Endodermal cell (in vitro differentiated cells): Measurements from ENCODE around the gene ZC3H4. TPM values are rescaled to one million over a fixed set of nuclear protein-coding genes. Genes with fewer than 3 reads are reported as not detected.
"Not testable (repeated sequence)": the region's sequence is repeated elsewhere in the genome, so short reads cannot be mapped to it uniquely, and the experiment has no call there.

ENCODE experiments used
- DNase-seq: peaks from one replicate; pipeline ENCODE4 v3.0.0-alpha.2; 2017
- H3K27ac ChIP-seq: 2 replicates; pipeline ENCODE4 v1.5.1; 2013; ENCODE audit warnings: mild to moderate bottlenecking, low read depth, low read length, moderate library complexity
- H3K27me3 ChIP-seq: 2 replicates; pipeline ENCODE4 v1.6.1; 2013; ENCODE audit warnings: mild to moderate bottlenecking, low read length, moderate library complexity; ENCODE audit not compliant: insufficient read depth, control insufficient read depth, poor library complexity, severe bottlenecking
- H3K36me3 ChIP-seq: 2 replicates; pipeline ENCODE4 v1.7.0; 2013; ENCODE audit warnings: mild to moderate bottlenecking, low read length, moderate library complexity; ENCODE audit not compliant: control insufficient read depth, insufficient read depth
- H3K4me1 ChIP-seq: one replicate; pipeline ENCODE4 v1.7.0; 2013; ENCODE audit warnings: low read length; ENCODE audit not compliant: control insufficient read depth, insufficient read depth
- H3K4me3 ChIP-seq: 2 replicates; pipeline ENCODE4 v1.5.1; 2013; ENCODE audit warnings: mild to moderate bottlenecking, low read length, moderate library complexity
- H3K9ac ChIP-seq: 2 replicates; pipeline ENCODE4 v1.6.1; 2013; ENCODE audit warnings: mild to moderate bottlenecking, low read length, moderate library complexity; ENCODE audit not compliant: poor library complexity, severe bottlenecking; ENCODE audit errors: extremely low read depth
- H3K9me3 ChIP-seq: 2 replicates; pipeline ENCODE4 v1.6.1; 2013; ENCODE audit warnings: mild to moderate bottlenecking, low read length, moderate library complexity; ENCODE audit not compliant: control insufficient read depth
- H3K27ac Mint-ChIP-seq: 2 replicates; pipeline ENCODE4 v1.8.0; 2020; ENCODE audit warnings: mixed read lengths
- H3K27me3 Mint-ChIP-seq: 2 replicates; pipeline ENCODE4 v1.8.0; 2021; ENCODE audit warnings: mild to moderate bottlenecking, mixed read lengths; ENCODE audit not compliant: insufficient read depth
- H3K36me3 Mint-ChIP-seq: 2 replicates; pipeline ENCODE4 v1.8.0; 2020; ENCODE audit warnings: low read depth, mixed read lengths
- H3K4me1 Mint-ChIP-seq: 2 replicates; pipeline ENCODE4 v1.8.0; 2020; ENCODE audit warnings: mixed read lengths
- H3K4me3 Mint-ChIP-seq: 2 replicates; pipeline ENCODE4 v1.8.0; 2020; ENCODE audit warnings: mild to moderate bottlenecking, moderate library complexity, mixed read lengths
- H3K9me3 Mint-ChIP-seq: 2 replicates; pipeline ENCODE4 v1.8.0; 2020; ENCODE audit warnings: mild to moderate bottlenecking, mixed read lengths
- CTCF ChIP-seq: fragments of 200-600 bp; sonication (generic); conservative IDR thresholded peaks from 2 replicates; pipeline ENCODE4 v1.5.0; 2021; ENCODE audit warnings: antibody characterized with exemption, mild to moderate bottlenecking
- WGBS, 2 experiments: methylation state at CpG; one replicate each; pipeline versions ENCODE4 v1.1.5 to v1.1.7; 2013; ENCODE audit warnings: missing lambda C conversion rate in 2 of 2, mixed read lengths in 1 of 2; ENCODE audit not compliant: insufficient coverage in 1 of 2, insufficient read length in 1 of 2; 5-methylcytosine and 5-hydroxymethylcytosine counted together
- total RNA-seq, 2 donors: library from RNA; stranded (reverse); fragmentation: NEBNext Ultra II Directional in 1 of 2; extraction: Animal tissue kit (Norgen Biotek cat#: 25700) in 1 of 2; gene quantifications; 2 replicates in 1 of 2; 3 replicates in 1 of 2; pipeline ENCODE4 v1.2.1, GENCODE V29; 2021

The ZC3H4 gene
- total RNA-seq, 2 donors from 2014 or later, result 64.9 to 82.5 TPM

- H3K36me3 ChIP-seq, result peaks cover 84% of the 10 kb centered on the region
- H3K4me1 ChIP-seq, result no peaks in the 10 kb centered on the region
- Mint-ChIP-seq H3K36me3 (peaks cover 74% of the 10 kb centered on the region), H3K27me3 (no peaks in the 10 kb centered on the region), H3K4me3 (no peak overlapping the region), H3K27ac (peak overlapping the region; percentile 0), H3K9me3 (peaks cover 2% of the 10 kb centered on the region), H3K4me1 (peaks cover 4% of the 10 kb centered on the region)
- no peak overlapping the region for H3K4me3 ChIP-seq
- TF ChIP-seq CTCF, result no peak
- no peak overlapping the region for H3K9ac ChIP-seq
- H3K27me3 ChIP-seq, result no peaks in the 10 kb centered on the region
- H3K9me3 ChIP-seq, result no peaks in the 10 kb centered on the region
- DNase-seq, result no peak
- no peak overlapping the region for H3K27ac ChIP-seq
- 94 to 98% methylated on average over 4 to 5 of the region's 5 CpGs for WGBS, 2 experiments
These were observed 29.2 kb upstream of the ZC3H4 start for GRCh38 chr19:47142779-47143178.

GRCh38 chr19:47141695-47142094, 28.1 kb upstream of the ZC3H4 start:
- no peak overlapping the region for H3K4me3 Mint-ChIP-seq
- Histone ChIP-seq H3K27ac (peak overlapping the region; percentile 16), H3K9me3 (no peaks in the 10 kb centered on the region), H3K4me3 (no peak overlapping the region), H3K36me3 (peaks cover 76% of the 10 kb centered on the region), H3K9ac (no peak overlapping the region), H3K4me1 (no peaks in the 10 kb centered on the region), H3K27me3 (no peaks in the 10 kb centered on the region)
- DNase-seq, result no peak
- no peaks in the 10 kb centered on the region for H3K9me3 Mint-ChIP-seq
- H3K36me3 Mint-ChIP-seq, result peaks cover 69% of the 10 kb centered on the region
- peak overlapping the region; percentile 74 for H3K27ac Mint-ChIP-seq
- peaks cover 4% of the 10 kb centered on the region for H3K4me1 Mint-ChIP-seq
- no peaks in the 10 kb centered on the region for H3K27me3 Mint-ChIP-seq
- no peak for TF ChIP-seq CTCF

GRCh38 chr19:47141252-47141651, 27.7 kb upstream of the ZC3H4 start:
- H3K36me3 ChIP-seq, result peaks cover 76% of the 10 kb centered on the region
- Mint-ChIP-seq H3K36me3 (peaks cover 66% of the 10 kb centered on the region), H3K27ac (peak overlapping the region; percentile 74)
- DNase-seq, result peak; percentile 64
- H3K9me3 Mint-ChIP-seq, H3K4me1 ChIP-seq, H3K9ac ChIP-seq, H3K27ac ChIP-seq, H3K4me1 Mint-ChIP-seq, H3K4me3 ChIP-seq, H3K27me3 Mint-ChIP-seq, H3K27me3 ChIP-seq, H3K9me3 ChIP-seq, H3K4me3 Mint-ChIP-seq: not testable (repeated sequence)
- 81 to 85% methylated on average over 5 to 7 of the region's 7 CpGs for WGBS, 2 experiments

- TF ChIP-seq CTCF, result no peak
These were observed 21.6 kb upstream of the ZC3H4 start for GRCh38 chr19:47135156-47135555.

More at GRCh38 chr19:47135156-47135555, 21.6 kb upstream of the ZC3H4 start:
- DNase-seq, result no peak
- Mint-ChIP-seq H3K9me3 (peaks cover 4% of the 10 kb centered on the region), H3K27me3 (no peaks in the 10 kb centered on the region), H3K36me3 (peaks cover 59% of the 10 kb centered on the region), H3K4me3 (peak overlapping the region; percentile 100), H3K4me1 (peaks cover 25% of the 10 kb centered on the region), H3K27ac (no peak overlapping the region)
- Histone ChIP-seq H3K36me3 (peaks cover 56% of the 10 kb centered on the region), H3K27ac (no peak overlapping the region), H3K4me1 (no peaks in the 10 kb centered on the region), H3K9me3 (peaks cover 2% of the 10 kb centered on the region), H3K27me3 (no peaks in the 10 kb centered on the region), H3K4me3 (peak overlapping the region; percentile 95), H3K9ac (no peak overlapping the region)
- WGBS, 2 experiments, result 97 to 100% methylated on average over 2 to 3 of the region's 3 CpGs
